ENCODE measurements around the gene EFNA4. TPM values are rescaled to one million over a fixed set of nuclear protein-coding genes. Genes with fewer than 3 reads are reported as not detected.
A peak's percentile ranks its signal among the peaks of the same experiment; 100 is the strongest.

Gene EFNA4
- total and polyA plus RNA-seq, 2 of the 4 experiments (the other 2 are of a cell fraction) = 3.8 to 11.8 TPM

- Histone ChIP-seq H3K4me3 (ENCODE audit: insufficient read depth, low read depth, low read length) (no peak overlapping the region), H3K4me2 (ENCODE audit: low read depth, low read length) (no peak overlapping the region), H4K5ac (ENCODE audit: low read depth, low read length) (no peak overlapping the region), H3K36me3 (ENCODE audit: control insufficient read depth, insufficient read depth, low read length) (no peaks in the 10 kb centered on the region), H3K9me3 (ENCODE audit: control insufficient read depth, insufficient read depth, low read length) (no peaks in the 10 kb centered on the region), H2AK9ac (replicated peaks; ENCODE audit: low read depth, low read length, poor library complexity) (peak overlapping the region; percentile 71), H3K4ac (ENCODE audit: low read depth, low read length) (0 out of 2 replicates have a peak overlapping the region, but pooled peaks have one; percentile 34), H3K9ac (ENCODE audit: low read depth, low read length) (no peak overlapping the region), H3K18ac (ENCODE audit: low read depth, low read length) (no peak overlapping the region), H4K91ac (ENCODE audit: insufficient read depth, low read depth, low read length) (no peak overlapping the region), H2BK5ac (ENCODE audit: low read depth, low read length, poor library complexity, severe bottlenecking) (no peak overlapping the region), H2BK15ac (ENCODE audit: low read depth, low read length) (no peak overlapping the region), H3K56ac (ENCODE audit: extremely low read depth, insufficient read depth, low read length) (no peak overlapping the region), H3K23ac (ENCODE audit: low read depth, low read length) (no peak overlapping the region), H2AFZ (replicated peaks; ENCODE audit: low read length, poor library complexity) (peak overlapping the region; percentile 81), H3K79me1 (ENCODE audit: low read depth in 1 of 2, low read length in 2 of 2) (no peaks in the 10 kb centered on the region), H4K20me1 (ENCODE audit: insufficient read depth, low read length) (no peaks in the 10 kb centered on the region; the same call in 1 of the 2 replicates), H3K27me3 (ENCODE audit: control insufficient read depth, insufficient read depth, low read length) (peaks cover 12% of the 10 kb centered on the region; the same call in 1 of the 2 replicates), H2BK120ac (ENCODE audit: low read depth, low read length) (no peak overlapping the region), H3K9me1 (ENCODE audit: insufficient read depth, low read length) (peaks cover 7% of the 10 kb centered on the region; the same call in 1 of the 2 replicates), H4K8ac (ENCODE audit: low read depth in 2 of 2, low read length in 2 of 2) (no peak overlapping the region), H3K4me1 (ENCODE audit: control insufficient read depth, insufficient read depth, low read length) (peaks cover 8% of the 10 kb centered on the region), H2BK20ac (ENCODE audit: low read depth, low read length) (no peak overlapping the region), H3K14ac (replicated peaks; ENCODE audit: low read depth, low read length) (no peak overlapping the region), H2AK5ac (ENCODE audit: low read depth, low read length) (peak overlapping the region; percentile 40; the same call in 1 of the 2 replicates), H3K27ac (ENCODE audit: insufficient read depth, low read length) (no peak overlapping the region)
- intact Hi-C loops (cut with micrococcal nuclease) (loop anchor here (1.0 kb wide), 1 partner anchor 39 kb away; no protein-coding TSS in a partner anchor), in situ Hi-C loops (cut with MboI; ENCODE audit: low sequenced_read_pairs) (no loop called here), dilution Hi-C loops (cut with HindIII; ENCODE audit: low sequenced_read_pairs, unreplicated experiment) (no loop called here)
- ChIA-PET POLR2A (ENCODE audit: unreplicated experiment) (interaction anchor here (0.6 kb wide), 1 partner anchor 1104 kb away, joined by 10 read pairs; no protein-coding TSS in a partner anchor), CTCF (interaction anchor here (0.8 to 2.4 kb wide), 8 partner anchors 10 to 46 kb away, joined by 3 to 12 read pairs (median 4); no protein-coding TSS in a partner anchor)
- no TSS peak for BruUV-seq (replicated peaks)
- DNase-seq (peak; percentile 75), ATAC-seq (ENCODE audit: low read depth) (peak; percentile 98)
- TF ChIP-seq SMC3 (IDR thresholded peaks at IDR 0.05; ENCODE audit: low read depth, low read length) (peak; percentile 78), CEBPB (IDR thresholded peaks at IDR 0.05; ENCODE audit: low read depth, low read length) (no peak), POLR2A (IDR thresholded peaks at IDR 0.05; ENCODE audit: low read depth, low read length) (no peak), NFE2L2 (IDR thresholded peaks at IDR 0.05; ENCODE audit: low read depth, low read length) (no peak), MXI1 (IDR thresholded peaks at IDR 0.05; ENCODE audit: borderline replicate concordance, low read depth, low read length) (no peak), CTCF (conservative IDR thresholded peaks at IDR 0.05; ENCODE audit: low read depth, low read length) (peak; percentile 82), USF2 (IDR thresholded peaks at IDR 0.05; ENCODE audit: low read depth, low read length) (no peak), ELK1 (IDR thresholded peaks at IDR 0.05; ENCODE audit: borderline replicate concordance, low read depth, low read length) (no peak), FOS (IDR thresholded peaks at IDR 0.05; ENCODE audit: low read depth, low read length) (no peak), RAD21 (IDR thresholded peaks at IDR 0.05; ENCODE audit: low read length) (peak; percentile 74), MAFK (IDR thresholded peaks at IDR 0.05; ENCODE audit: low read depth, low read length) (no peak), MAZ (IDR thresholded peaks at IDR 0.05; ENCODE audit: borderline replicate concordance, low read depth, low read length) (no peak)
- WGBS, 2 experiments (ENCODE audit: extremely low coverage in 2 of 2, insufficient read length in 1 of 2) = 64% methylated on average over 3 of the region's 7 CpGs; no CpG with 5 or more reads in 1 of the 2 experiments
These were observed 18.5 kb upstream of the EFNA4 start for GRCh38 chr1:155044812-155045657.
